Activated CD8-positive, alpha-beta memory T cell treated with anti-CD3 and anti-CD28 coated beads for 24 hours (primary cell): Measurements from ENCODE around the gene ANKRD39.
A peak's percentile ranks its signal among the peaks of the same experiment; 100 is the strongest.
"Not testable (repeated sequence)": the region's sequence is repeated elsewhere in the genome, so short reads cannot be mapped to it uniquely, and the experiment has no call there.

Experiments used
- DNase-seq: peaks from one replicate; pipeline ENCODE4 v3.0.0-alpha.2; 2020

The ANKRD39 gene

DNA sequence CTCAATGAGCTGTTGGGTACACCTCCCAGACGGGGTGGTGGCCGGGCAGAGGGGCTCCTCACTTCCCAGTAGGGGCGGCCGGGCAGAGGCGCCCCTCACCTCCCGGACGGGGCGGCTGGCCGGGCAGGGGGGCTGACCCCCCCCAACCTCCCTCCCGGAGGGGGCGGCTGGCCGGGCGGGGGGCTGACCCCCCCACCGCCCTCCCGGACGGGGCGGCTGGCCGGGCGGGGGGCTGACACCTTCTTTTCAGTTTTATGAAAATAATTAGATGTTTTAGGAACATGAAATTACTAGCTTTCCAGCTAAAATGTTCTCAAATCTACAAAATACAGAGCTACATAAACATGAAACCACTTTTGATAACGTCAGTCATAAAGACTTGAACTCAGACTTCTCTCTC lies 51.9 kb downstream of the ANKRD39 start:
- not testable (repeated sequence) for DNase-seq

DNA sequence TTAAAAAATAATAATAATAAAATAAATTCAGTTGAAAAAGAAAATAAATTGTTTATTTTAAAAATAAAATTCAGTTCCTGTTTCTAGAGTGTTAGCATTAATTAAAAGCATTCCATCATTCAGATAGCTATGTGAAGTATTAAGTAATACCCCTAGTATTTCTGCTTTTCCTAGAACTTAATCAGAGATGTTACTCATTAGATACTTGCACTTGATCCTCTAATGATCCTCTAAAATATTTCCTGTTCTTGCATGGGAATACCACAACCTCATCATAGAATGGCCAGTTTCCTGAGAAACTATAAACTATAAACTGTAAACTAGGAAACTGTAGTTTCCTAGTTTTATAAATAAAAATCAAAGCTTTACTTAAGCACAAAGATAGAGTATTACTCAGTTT lies 52.8 kb downstream of the ANKRD39 start:
- no peak for DNase-seq

DNA sequence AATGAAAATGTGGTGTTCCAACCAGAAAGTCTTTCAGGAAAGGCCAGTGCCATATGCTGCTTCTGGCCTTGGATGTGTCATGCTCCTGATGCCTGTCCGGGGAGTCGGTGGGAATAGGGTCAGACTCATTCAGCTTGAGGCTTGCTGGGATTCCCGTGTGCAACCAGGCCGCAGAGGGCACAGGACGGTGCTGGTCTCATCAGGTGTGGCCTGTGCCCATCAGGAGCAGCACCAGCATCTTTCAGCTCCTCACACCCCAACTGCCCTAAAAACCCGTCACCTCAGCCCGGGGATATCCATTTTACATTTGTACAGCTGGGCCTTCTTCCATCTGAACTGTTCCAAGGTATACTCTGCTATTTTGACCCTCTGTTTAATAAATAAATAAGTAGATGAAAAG lies 55.1 kb downstream of the ANKRD39 start:
- no peak for DNase-seq

DNA sequence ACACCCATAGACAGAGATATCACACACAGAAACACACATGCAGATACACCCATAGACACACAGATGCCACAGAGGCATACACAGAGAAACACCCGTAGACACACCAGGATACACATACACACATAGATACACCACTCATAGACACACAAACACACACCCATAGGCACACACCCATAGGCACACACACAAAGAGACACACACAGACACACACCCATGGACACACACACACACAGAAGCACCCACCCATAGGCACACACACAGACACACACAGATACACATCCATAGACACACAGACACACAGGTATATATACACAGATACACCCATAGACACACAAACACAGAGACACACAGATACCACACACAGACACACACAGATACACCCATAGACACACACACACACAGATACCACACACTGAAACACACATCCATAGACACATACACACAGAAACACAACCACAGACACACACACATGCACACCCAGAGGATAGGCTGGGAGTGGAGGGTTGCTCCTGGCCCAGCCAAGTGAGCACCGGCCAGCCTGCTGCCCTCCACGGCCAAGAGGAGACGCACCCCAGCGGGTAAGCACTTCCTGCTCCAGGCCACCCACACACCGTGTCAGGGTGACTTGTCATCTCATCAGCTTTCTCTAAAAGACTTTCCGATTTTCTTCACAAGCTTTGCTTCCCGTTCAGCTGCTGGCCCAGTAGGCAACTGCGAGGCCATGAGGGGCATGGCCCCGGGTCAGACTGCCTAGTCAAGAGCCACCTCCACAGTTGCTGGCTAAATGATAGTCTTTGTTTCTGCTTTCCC lies 55.8 kb downstream of the ANKRD39 start:
- DNase-seq = peak; percentile 73

DNA sequence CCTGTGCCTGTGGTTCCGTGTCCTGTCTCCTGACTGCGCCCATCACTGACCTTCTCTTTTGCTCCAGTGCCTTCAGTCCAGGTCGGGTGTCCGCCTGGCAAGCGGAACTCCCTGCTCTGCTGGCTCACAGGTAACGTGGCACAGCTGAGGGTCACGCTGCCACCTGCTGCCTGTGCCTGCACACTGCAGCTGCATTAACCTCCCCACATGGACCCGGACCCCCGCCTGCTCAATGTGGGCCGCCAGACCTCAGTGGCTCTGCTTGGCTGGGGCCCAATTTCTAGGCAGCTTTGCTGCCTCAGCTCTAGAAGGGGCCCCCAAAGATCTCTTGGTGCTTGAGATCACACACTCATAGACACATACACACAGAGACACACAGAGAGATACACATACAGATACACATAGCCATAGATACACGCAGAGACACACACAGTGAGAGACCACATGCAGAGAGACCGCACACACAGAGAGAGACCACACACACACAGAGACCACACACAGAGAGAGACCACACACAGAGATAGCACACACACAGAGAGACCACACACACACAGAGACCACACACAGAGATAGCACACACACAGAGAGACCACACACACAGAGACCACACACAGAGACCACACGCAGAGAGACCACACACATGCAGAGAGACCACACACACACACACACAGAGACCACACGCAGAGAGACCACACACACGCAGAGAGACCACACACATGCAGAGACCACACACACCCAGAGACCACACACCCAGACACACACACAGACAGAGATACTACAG lies 56.6 kb downstream of the ANKRD39 start:
- peak; percentile 90 for DNase-seq

DNA sequence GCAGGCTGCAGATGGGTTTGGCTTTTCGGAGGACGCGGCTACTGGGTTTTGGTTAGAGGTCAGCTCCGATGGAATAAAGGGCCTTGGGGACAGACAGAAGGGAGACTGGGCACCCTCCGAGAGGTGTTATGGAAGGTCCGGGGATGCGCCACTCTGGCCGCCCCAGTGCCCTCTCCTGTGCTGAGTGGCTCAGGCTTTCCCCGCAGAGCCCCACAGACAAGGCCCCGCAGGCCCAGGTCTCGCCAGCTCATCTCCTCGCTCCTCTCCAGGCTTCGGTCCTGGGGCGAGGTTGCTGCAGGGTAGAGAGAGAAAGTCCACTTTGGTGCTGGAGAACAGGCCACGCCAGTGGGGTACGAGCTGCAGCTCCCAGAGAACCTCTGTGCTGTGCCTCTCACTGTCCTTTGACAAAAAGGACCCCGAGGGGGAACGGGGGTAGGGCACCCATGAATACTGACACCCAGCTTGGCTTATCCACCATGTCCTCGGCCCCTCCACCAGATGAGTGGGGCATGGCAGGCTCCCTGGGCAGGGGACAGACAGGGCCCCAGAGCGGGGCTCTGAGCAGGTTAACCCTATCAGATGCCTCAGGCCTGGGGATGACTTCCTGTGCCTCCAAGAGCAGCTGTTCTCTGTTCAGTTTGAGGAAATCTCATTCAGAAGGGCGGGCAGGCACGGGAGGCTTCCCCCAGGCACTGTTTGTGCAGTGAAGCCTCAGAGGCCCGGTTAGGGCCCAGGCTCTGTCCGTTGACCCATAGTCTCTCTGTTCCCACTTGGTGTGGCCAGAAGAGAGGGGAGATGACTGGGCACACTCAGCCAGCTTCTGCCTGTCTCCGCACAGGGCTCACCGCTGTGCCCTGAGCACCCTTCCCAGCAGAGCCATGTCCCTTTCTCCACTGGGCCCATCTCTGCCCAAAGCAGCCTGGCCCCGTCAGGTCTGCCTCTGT lies 57.5 kb downstream of the ANKRD39 start:
- no peak for DNase-seq

DNA sequence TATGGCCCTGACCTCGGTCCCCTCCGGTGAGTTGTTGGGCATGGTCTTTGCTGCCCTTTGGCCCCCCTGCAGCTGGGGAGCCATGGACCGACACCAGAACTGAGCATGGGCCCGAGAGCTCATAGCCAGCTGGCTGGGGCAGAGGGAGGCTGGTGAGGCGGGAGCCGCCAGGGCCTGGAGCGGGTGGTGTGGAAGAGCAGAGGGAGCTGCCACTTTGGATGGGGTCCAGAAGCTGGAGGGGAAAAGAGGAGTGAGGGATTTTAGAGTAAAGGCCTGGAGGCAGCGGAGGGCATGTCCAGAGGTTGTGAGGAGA lies 58.2 kb downstream of the ANKRD39 start:
- DNase-seq = no peak

DNA sequence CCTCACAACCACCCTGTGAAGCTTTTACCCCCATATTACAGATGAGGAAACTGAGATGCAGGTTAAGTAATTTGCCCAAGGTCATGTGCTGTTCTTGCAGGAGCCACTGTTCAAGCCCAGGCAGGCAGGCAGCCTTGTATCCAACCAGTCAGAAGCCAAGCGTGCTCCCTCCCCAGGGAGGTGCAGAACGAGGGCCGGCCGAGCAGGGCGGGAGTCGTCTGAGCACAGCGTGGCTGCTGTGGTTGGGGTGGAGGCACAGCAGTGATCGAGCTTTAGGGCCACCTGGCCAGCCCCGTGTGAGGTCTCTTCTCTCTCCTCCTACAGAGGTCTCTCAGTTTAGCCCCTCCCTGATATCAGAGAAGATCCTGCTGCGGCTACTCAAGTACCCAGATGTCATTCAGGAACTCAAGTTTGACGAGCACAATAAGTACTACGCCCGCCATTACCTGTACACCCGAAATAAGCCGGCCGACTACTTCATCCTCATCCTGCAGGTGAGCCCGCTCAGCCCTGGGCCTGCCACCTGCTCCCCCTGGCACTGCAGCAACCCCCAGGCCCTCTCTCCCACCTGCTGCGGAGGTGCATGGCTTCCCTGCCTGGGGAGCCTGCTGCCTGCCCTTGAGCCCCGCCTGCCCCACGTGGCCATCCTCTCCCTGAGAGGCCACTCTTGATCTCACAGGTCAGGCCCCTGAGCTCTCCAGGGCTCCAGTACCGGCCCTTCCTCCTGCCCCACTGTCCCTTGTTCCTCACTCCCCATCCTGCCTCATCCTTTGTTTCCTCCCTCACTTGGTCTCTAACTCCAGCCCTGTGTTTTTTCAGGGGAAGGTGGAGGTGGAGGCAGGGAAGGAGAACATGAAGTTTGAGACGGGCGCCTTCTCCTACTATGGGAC lies 58.8 kb downstream of the ANKRD39 start:
- no peak for DNase-seq
